SHP77 (cell line): ENCODE measurements around the gene RUNX1.

Experiments
- DNase-seq, 2 experiments: peaks; one replicate each; lab custom pipeline; 2025; lab: John Stamatoyannopoulos, UW

The RUNX1 gene

DNA sequence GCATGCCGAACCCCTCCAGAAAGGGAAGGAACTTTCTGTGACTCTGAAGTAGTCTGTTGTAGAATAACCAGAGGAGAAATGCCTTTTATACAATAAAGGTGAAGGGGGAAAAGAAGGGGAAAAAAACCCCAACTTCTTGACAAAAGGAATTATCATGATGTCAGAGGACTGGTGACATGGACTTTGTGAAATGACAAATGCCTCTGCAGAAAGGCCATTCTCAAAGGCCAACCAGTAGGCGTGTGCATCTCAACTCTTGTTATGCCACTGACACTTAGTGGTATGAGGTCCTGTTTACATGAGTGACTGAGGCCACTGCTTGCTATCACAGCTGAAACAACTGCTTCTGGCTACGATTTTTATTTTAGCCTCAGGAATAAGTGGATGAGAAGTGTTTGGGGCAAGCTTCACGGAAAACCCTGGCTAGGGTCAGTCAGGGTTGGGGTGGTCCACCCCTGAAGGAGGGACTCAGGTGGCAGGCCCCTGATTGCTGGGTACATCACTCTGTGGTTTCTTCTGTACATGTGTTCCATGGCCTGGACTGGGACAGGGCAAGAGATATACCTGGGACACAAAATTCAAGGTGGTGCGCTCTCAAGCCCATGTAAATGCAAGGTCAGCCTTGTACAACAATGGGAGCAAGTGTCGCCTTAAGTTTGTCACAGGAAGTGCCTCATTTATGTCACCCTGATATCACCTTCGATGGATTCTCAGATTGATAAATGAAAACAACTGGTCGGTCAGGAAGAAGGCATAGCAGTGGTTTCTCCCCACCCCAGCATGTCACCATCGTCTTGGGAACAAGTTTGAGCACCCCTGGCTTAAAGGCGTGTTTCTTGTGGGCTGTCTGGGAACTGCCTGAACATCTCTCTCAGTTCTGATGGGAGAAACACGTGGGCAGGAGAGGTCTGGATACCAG is 12.4 kb downstream of the RUNX1 start:
- no peak for DNase-seq

GRCh38 chr21:35035581-35035980 is 13.5 kb downstream of the RUNX1 start:
- DNase-seq, result no peak

DNA sequence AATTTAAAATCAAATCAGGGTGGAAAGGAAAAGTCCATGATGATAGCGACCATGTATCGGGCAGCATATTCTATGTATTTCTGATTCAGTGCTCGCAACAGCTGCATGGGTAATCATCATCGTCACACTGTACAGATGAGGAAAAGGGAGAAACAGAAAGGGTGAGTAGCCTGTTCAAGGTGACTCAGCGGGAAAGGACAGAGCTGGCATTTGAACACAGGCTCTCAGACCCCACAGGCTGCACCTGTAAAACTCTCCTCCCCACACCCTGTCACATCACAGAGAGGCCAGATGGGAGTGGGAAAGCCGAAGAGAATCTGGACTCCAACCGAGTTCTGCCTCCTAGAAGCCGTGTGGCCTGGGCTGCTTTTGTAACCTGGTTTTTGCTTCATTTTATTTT is 14.0 kb downstream of the RUNX1 start:
- no peak for DNase-seq

- DNase-seq, result no peak
These were observed 14.7 kb downstream of the RUNX1 start for GRCh38 chr21:35034203-35034926.

DNA sequence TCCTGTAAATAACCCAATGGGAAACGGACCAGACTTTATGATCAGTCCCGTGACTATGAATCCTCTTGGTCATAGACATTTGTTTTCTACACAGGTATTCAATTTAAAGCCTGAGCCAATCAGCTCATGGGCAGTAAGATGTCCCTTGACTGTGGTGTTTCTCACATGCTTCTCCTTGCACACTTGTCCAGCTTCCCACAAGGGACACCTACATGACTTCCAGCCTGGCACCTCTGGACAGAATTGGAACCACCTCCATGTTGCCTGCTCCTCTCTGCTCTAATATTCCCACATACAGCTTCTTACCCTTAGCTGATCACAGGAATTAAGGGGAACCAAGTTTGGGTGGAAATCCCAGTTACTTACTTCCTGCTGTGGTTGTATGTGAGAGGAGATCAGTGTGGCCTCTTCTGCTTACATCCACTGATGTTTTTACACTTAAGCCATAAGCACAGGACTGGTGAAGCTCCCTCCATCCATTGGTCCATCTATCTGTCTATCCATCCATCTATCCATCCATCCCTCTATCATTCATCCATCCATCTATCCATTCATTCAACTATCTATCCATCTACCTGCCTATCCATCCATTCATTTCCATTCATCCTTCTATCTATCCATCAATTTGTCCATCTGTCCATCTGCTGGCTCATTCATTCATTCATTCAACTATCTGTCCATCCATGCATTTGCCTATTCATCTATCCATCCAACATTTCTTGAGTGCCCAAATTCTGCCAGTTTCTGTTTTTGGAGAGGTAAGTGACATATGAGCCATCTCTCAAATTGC is 16.4 kb downstream of the RUNX1 start:
- DNase-seq, result no peak

DNA sequence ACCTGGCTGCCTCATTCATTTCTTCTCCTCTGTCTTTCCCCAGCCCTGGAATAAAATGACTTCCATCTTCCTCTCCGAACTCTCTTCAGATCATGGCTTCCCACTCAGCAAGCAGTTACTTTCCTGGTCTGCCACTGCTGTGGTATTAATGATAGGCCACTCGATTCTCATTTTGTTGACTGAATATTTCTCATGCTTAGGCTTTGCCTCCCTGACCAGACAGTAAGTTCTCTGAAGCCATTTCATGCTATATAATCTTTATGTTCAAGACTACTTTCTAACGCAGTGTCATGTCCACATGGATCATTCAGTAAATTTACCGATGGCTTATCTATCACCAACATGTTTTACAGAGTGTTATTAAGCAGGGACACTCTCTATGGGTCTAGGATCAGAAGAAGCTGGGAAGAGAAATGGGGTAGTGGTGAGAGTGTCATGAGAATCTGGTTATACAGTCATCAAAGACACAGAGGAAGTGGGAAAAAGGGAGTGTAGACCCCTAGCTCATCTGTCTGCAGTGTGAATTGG is 20.6 kb downstream of the RUNX1 start:
- no peak for DNase-seq

- no peak for DNase-seq
These were observed 21.3 kb downstream of the RUNX1 start for GRCh38 chr21:35027563-35028450.

DNA sequence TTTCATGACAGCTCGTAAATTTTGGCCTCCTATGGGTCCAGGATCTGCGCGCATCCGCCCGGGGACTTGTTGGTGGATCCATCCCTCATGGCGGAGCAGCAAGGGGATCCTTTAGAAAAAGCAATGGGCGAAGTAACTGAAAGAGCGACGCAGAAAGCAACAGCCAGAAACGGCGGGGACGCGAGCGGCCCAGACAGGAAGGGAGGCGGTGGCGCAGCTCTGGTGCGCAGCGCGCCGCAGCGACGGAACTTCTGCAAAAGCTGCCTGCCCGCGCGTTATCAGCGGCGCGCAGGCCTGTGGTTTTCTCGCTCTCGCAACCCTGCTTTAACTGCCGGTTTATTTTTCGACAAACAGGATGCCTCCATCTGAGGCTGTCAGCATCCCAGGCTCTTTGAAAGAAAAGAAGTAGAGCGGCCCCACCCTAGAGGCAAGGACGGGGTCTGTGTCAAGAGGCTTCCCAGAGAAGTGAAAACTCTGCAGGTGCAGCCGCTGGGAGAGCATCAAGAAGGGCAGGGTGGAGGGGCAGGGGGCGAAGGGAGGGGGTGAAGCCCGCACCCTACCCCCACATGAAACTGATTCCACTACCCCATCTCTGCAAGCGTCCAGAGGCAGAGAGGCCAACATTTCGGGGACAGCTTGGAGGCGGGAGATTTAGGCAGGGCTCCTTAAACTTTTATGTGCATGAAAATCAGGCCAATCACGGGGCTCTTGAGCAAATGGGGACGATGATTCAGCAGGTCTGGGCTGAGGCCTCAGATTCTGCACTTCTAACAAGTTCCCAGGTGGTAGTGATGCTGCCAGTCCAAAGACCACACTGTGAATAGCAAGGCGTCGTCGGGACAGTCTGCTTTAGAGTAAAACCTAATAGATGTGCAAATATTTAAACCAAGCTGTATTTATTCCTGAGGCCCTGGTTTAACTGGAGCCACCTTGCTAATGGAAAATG is 22.2 kb downstream of the RUNX1 start:
- DNase-seq, result no peak

DNA sequence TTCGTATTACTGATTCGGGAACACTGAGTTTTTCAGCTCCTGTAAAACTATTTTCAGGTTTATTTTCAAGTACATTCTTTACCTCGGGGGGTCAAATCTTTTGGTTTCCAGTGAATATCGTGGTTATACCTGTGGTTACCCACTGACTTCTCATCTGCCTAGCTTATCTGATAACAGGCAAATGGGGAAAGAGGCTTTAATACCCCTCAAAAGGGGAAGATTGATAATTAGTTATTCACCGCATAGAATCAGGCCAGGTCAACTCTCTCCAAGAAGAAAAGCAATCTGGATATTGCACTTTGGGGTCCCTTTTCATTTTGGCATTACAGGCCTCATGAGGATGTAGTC is 23.0 kb downstream of the RUNX1 start:
- DNase-seq, result no peak

- no peak for DNase-seq
These were observed 23.6 kb downstream of the RUNX1 start for GRCh38 chr21:35025206-35026152.

GRCh38 chr21:35024513-35024912 is 24.6 kb downstream of the RUNX1 start:
- DNase-seq, result no peak

DNA sequence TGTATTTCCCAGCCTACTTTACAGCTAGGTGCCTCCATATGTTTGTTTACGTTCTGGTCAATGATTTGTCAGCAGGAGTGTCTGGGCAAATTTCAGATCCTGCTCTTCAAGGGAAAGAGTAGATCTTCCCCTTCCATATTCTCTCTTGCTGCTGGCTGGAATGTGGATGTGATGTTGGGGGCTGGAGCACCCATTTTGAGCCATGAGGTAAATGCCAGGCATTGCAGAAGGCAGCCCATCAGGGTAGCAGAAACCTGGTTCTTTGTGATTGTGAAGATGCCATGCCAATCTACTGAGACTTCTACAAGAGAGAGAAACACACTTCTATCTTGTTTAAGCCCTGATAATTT is 25.1 kb downstream of the RUNX1 start:
- no peak for DNase-seq

GRCh38 chr21:35023396-35024070 is 25.6 kb downstream of the RUNX1 start:
- no peak for DNase-seq

- no peak for DNase-seq
These were observed 27.6 kb downstream of the RUNX1 start for GRCh38 chr21:35021546-35021945.

GRCh38 chr21:35020902-35021301 is 28.2 kb downstream of the RUNX1 start:
- no peak for DNase-seq

- no peak for DNase-seq
These were observed 28.7 kb downstream of the RUNX1 start for GRCh38 chr21:35020436-35020835.

GRCh38 chr21:35019631-35020032 is 29.5 kb downstream of the RUNX1 start:
- DNase-seq, result no peak

GRCh38 chr21:35017256-35017655 is 31.8 kb downstream of the RUNX1 start:
- no peak for DNase-seq
